Esophagus squamous epithelium (tissue), 5 donors: Measurements from ENCODE around the gene DNAH7. TPM values are rescaled to one million over a fixed set of nuclear protein-coding genes. Genes with fewer than 3 reads are reported as not detected.

ENCODE experiments used
- DNase-seq: peaks from one replicate; lab custom pipeline; 2025; lab: John Stamatoyannopoulos, UW
- H3K27ac ChIP-seq, 4 donors: fragments of 200-600 bp; sonication (generic); one replicate each; pipeline ENCODE4 v1.5.1; 2016 to 2019; ENCODE audit warnings: mild to moderate bottlenecking in 1 of 4
- H3K27me3 ChIP-seq, 4 donors: fragments of 200-600 bp; sonication (generic); 1 replicate in 3 of 4; 2 replicates in 1 of 4; pipeline versions ENCODE4 v1.5.1 to v1.6.0; 2017 to 2021; ENCODE audit warnings: antibody characterized with exemption in 1 of 4
- H3K36me3 ChIP-seq, 3 donors: fragments of 200-600 bp; sonication (generic); one replicate each; pipeline ENCODE4 v1.5.1; 2016 to 2019
- H3K4me1 ChIP-seq, 3 donors: fragments of 200-600 bp; sonication (generic); one replicate each; pipeline ENCODE4 v1.5.1; 2017 to 2019
- H3K4me3 ChIP-seq, 4 donors: fragments of 200-600 bp; sonication (generic); 1 replicate in 3 of 4; 2 replicates in 1 of 4; pipeline ENCODE4 v1.5.1; 2016 to 2019; ENCODE audit warnings: mild to moderate bottlenecking in 2 of 4, moderate library complexity in 1 of 4
- H3K9me3 ChIP-seq, 3 donors: fragments of 200-600 bp; sonication (generic); one replicate each; pipeline ENCODE4 v1.5.1; 2016 to 2019
- POLR2A ChIP-seq, 4 donors: fragments of 450-650 bp; IDR thresholded peaks; one replicate each; pipeline ENCODE4 v1.6.1; 2017; ENCODE audit warnings: antibody characterized with exemption in 4 of 4, mild to moderate bottlenecking in 4 of 4, moderate library complexity in 3 of 4
- WGBS, 2 donors: methylation state at CpG; one replicate each; pipeline ENCODE4 v1.1.5; 2018; 5-methylcytosine and 5-hydroxymethylcytosine counted together
- intact Hi-C: fragments of 100-400 bp; cut with DNase I; formaldehyde crosslinking; loops from one replicate; pipeline ENCODE4 v1.15.0; 2022
- total RNA-seq, 4 donors: library from RNA; depleted of rRNA; stranded (reverse); fragments of >200 nt; gene quantifications; one replicate each; pipeline ENCODE4 v1.1.0, GENCODE V29; 2016
- TF ChIP-seq, protein P1 (sequence below), 6 experiments: fragments of 450-650 bp in 4 of 6; fragments of 200-600 bp in 2 of 6; sonication (generic) in 2 of 6; IDR thresholded peaks; one replicate each; pipeline ENCODE4 v1.5.1; 2016 to 2019; ENCODE audit warnings: antibody characterized with exemption in 6 of 6, mild to moderate bottlenecking in 4 of 6, moderate library complexity in 4 of 6
- donor health status: DM: yes; HTN: yes; CAD: no.

DNAH7 gene
- total RNA-seq, 4 donors from 2014 or later: 0.15 to 0.76 (median 0.28) TPM

DNA sequence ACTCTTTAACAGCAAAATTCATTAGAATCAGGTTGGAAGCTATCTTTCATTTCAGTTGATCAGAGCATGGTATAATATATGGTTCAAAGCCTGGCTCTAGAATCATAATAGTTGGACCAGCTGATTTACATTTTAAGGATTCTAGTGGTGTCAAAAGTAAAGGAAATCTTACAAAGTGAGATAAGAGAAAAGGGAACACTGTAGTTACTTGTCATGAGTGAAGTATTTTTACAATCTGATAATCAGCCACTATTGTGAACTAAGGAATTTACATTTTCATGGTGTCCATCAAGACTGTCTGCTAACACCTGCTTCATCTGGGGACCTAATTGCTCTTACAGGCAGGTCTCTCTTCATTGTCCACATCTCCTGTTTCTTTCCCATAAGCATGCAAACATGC is 250.5 kb downstream of the DNAH7 start:
- H3K36me3 ChIP-seq: no peaks in the 10 kb centered on the region

DNA sequence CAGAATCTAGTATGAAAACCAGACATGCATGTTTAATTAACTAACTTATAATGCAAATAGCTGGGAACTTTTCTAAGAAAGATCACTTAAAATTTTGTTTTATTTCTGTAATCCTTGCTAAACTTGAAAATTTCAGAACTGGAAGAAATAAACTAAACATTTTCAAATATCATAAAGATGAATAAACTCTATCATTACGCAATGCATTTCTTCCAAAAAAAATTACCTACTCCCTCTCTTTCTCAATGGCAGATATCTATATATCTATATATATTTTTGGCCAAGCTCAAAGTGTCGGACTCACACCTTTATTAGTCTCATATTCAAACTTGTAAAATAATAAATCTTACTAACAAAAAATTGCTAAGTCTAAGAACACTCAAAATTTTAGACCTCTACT is 253.6 kb downstream of the DNAH7 start:
- no peak for DNase-seq
- WGBS, 2 donors: 84 to 93% methylated on average over 2 of the region's 2 CpGs
- no peaks in the 10 kb centered on the region for H3K4me1 ChIP-seq
- no peak overlapping the region for H3K27ac ChIP-seq
- no peaks in the 10 kb centered on the region for H3K9me3 ChIP-seq
- H3K4me3 ChIP-seq: no peak overlapping the region
- H3K36me3 ChIP-seq: no peaks in the 10 kb centered on the region
- intact Hi-C loops: no loop called here
- H3K27me3 ChIP-seq: no peaks in the 10 kb centered on the region
- TF ChIP-seq POLR2A (IDR thresholded peaks at IDR 0.05): no peak
- TF ChIP-seq, protein P1, sequence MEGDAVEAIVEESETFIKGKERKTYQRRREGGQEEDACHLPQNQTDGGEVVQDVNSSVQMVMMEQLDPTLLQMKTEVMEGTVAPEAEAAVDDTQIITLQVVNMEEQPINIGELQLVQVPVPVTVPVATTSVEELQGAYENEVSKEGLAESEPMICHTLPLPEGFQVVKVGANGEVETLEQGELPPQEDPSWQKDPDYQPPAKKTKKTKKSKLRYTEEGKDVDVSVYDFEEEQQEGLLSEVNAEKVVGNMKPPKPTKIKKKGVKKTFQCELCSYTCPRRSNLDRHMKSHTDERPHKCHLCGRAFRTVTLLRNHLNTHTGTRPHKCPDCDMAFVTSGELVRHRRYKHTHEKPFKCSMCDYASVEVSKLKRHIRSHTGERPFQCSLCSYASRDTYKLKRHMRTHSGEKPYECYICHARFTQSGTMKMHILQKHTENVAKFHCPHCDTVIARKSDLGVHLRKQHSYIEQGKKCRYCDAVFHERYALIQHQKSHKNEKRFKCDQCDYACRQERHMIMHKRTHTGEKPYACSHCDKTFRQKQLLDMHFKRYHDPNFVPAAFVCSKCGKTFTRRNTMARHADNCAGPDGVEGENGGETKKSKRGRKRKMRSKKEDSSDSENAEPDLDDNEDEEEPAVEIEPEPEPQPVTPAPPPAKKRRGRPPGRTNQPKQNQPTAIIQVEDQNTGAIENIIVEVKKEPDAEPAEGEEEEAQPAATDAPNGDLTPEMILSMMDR (IDR thresholded peaks at IDR 0.05): no peak

More for the DNA sequence above, 250.5 kb downstream of the DNAH7 start:
- DNase-seq: no peak
- Histone ChIP-seq H3K4me1 (no peaks in the 10 kb centered on the region), H3K9me3 (no peaks in the 10 kb centered on the region), H3K27me3 (no peaks in the 10 kb centered on the region), H3K4me3 (no peak overlapping the region), H3K27ac (no peak overlapping the region)
- no peak for TF ChIP-seq POLR2A (IDR thresholded peaks at IDR 0.05)
- TF ChIP-seq, protein P1 (IDR thresholded peaks at IDR 0.05): no peak
- intact Hi-C loops: no loop called here

DNA sequence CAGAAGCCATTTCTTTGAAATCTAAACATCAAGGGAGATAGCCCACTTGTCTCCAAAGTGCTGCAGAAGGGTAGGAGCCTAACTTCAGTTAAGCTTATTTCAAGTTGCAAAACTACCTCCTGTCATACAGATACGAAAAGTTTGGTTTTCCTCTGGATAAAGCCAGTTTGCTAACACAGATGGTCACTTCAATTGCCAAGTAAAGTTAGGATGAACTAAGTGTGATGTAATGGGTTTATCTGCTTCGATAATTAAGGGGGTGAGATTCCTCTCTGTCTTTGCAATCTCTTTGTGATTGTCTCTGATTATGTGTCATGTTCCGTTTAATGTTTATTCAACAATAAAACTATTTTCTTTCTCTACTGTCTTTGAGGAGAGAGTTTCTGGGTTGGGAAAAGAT is 255.2 kb downstream of the DNAH7 start:
- no peak for DNase-seq
- TF ChIP-seq, protein P1 (IDR thresholded peaks at IDR 0.05): no peak
- no peak for TF ChIP-seq POLR2A (IDR thresholded peaks at IDR 0.05)
- no peaks in the 10 kb centered on the region for H3K27me3 ChIP-seq
- WGBS, 2 donors: 32 to 37% methylated on average over 3 of the region's 3 CpGs
- H3K4me3 ChIP-seq: no peak overlapping the region
- H3K4me1 ChIP-seq: no peaks in the 10 kb centered on the region
- no peaks in the 10 kb centered on the region for H3K9me3 ChIP-seq
- intact Hi-C loops: no loop called here
- no peaks in the 10 kb centered on the region for H3K36me3 ChIP-seq
- no peak overlapping the region for H3K27ac ChIP-seq

DNA sequence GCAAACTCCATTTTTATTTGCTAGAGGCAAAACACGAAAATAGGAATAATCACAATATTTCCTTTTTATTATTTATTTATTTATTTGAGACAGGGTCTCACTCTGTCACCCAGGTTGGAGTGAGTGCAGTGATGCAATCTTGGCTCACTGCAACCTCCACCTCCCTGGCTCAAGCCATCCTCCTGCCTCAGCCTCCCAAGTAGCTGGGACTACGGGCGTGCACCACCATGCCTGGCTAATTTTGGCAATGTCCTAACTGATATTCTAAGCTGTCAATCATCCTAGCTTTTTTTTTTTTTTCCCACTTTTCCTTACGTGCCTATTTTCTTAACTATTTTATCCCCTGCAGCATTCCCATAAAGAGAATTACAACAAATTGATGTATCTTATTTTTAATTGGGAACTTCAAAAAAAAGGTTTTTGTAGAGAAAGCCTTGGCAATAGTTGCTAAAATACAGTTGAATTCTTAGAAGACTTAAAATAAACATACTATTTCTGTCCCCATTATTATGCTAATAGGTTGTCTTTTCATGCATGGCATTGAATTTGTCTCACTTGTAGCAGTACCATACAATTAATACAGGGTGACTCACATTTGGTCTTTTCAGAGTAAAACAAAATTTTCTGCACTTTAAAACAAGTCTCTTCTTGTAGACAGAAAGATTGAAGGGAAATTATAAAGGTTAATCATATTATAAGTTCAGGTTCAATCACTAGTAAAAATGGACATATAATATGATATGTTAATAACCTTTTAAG is 258.1 kb downstream of the DNAH7 start:
- Histone ChIP-seq H3K36me3 (no peaks in the 10 kb centered on the region), H3K27me3 (no peaks in the 10 kb centered on the region), H3K27ac (no peak overlapping the region), H3K4me3 (no peak overlapping the region), H3K4me1 (no peaks in the 10 kb centered on the region), H3K9me3 (no peaks in the 10 kb centered on the region)
- intact Hi-C loops: no loop called here
- TF ChIP-seq, protein P1 (IDR thresholded peaks at IDR 0.05): no peak
- TF ChIP-seq POLR2A (IDR thresholded peaks at IDR 0.05): no peak
- WGBS, 2 donors: 44 to 62% methylated on average over 4 of the region's 4 CpGs
- no peak for DNase-seq

DNA sequence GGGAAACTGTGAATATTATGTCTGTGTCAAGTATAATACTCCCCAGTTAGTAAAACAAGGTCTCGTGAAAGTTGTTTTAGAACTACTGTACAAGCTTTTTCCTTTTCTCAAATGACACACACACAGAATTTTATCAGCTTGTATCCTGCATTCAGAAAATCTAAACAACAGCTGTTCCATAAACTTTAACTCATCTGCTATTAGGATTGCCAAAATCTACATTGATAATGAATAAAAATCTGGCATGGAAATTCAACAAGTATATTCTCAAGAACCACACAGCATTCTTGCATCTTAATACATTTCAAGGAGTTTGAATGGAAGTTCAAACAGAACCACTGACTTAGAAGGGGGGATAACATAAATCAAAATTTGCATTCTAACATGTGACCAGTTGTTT is 260.4 kb downstream of the DNAH7 start:
- WGBS, 2 donors: 62 to 67% methylated on average over 1 of the region's 1 CpG
- H3K4me3 ChIP-seq: no peak overlapping the region
- no peaks in the 10 kb centered on the region for H3K9me3 ChIP-seq
- no peak overlapping the region for H3K27ac ChIP-seq
- H3K4me1 ChIP-seq: no peaks in the 10 kb centered on the region
- H3K36me3 ChIP-seq: no peaks in the 10 kb centered on the region
- no peak for DNase-seq
- intact Hi-C loops: no loop called here
- H3K27me3 ChIP-seq: no peaks in the 10 kb centered on the region
- TF ChIP-seq POLR2A (IDR thresholded peaks at IDR 0.05): no peak
- TF ChIP-seq, protein P1 (IDR thresholded peaks at IDR 0.05): no peak
